ENCODE data around the gene SUGT1. TPM values are rescaled to one million over a fixed set of nuclear protein-coding genes. Genes with fewer than 3 reads are reported as not detected.

SUGT1 gene
- total RNA-seq, 2 donors from 2014 or later, result 30.8 to 36.0 TPM

DNA sequence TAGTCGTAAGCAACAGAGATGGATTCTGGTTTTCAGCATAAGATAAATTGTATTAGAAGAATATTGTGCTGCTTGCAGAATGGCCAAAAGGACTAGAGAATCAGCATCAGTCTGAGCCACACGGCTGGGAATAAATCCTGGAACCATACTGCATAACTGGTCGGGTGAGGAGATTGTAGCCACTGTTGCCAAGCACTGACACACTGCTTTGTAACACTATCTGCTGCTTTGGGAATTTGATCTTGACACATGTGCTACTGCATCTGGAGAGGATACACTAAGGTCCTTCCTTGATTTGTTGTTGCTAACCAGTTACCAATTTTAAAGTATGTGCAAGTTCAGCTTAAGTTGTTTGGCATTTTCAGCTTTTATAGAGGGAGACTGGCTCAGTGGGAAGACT lies 8.5 kb upstream of the SUGT1 start:
- H3K27ac ChIP-seq, result no peak overlapping the region
- no peaks in the 10 kb centered on the region for H3K27me3 ChIP-seq (replicated peaks; ENCODE audit: insufficient read depth)
- H3K4me1 ChIP-seq (ENCODE audit: control insufficient read depth in 1 of 2, low read depth in 2 of 2), result no peaks in the 10 kb centered on the region
- H3K9me3 ChIP-seq, result no peaks in the 10 kb centered on the region
- H3K36me3 ChIP-seq, result peaks cover 4% of the 10 kb centered on the region
- no peak for ATAC-seq (ENCODE audit: insufficient number of reproducible peaks, low FRiP score, low read depth)
- no peak overlapping the region for H3K4me3 ChIP-seq
- DNase-seq (ENCODE audit: low spot score), result no peak
- TF ChIP-seq, protein P1, sequence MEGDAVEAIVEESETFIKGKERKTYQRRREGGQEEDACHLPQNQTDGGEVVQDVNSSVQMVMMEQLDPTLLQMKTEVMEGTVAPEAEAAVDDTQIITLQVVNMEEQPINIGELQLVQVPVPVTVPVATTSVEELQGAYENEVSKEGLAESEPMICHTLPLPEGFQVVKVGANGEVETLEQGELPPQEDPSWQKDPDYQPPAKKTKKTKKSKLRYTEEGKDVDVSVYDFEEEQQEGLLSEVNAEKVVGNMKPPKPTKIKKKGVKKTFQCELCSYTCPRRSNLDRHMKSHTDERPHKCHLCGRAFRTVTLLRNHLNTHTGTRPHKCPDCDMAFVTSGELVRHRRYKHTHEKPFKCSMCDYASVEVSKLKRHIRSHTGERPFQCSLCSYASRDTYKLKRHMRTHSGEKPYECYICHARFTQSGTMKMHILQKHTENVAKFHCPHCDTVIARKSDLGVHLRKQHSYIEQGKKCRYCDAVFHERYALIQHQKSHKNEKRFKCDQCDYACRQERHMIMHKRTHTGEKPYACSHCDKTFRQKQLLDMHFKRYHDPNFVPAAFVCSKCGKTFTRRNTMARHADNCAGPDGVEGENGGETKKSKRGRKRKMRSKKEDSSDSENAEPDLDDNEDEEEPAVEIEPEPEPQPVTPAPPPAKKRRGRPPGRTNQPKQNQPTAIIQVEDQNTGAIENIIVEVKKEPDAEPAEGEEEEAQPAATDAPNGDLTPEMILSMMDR (IDR thresholded peaks at IDR 0.05), result no peak

DNA sequence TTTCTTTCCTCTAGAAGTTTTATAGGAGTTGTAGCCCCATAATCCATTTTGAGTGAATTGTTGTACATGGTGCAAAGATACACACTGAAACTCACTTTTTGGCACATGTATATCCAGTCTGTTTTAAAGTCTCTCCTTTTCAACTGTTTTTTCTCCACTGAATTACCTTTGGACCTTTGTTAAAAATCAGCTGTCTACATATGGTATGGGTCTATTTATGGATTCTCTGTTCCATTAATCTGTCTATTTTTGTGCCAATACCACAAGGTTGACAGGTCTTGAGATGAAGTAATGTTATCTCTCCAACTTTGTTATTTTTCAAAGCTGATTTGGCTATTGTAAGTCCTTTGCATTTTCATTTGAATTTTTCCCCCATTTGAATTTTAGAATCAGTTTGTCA lies 5.7 kb upstream of the SUGT1 start:
- peaks cover 10 to 13% of the 10 kb centered on the region in 2 donors for H3K4me1 ChIP-seq (ENCODE audit: control insufficient read depth in 1 of 2, low read depth in 2 of 2)
- peaks cover 4% of the 10 kb centered on the region for H3K36me3 ChIP-seq
- no peaks in the 10 kb centered on the region for H3K27me3 ChIP-seq (replicated peaks; ENCODE audit: insufficient read depth)
- H3K4me3 ChIP-seq, result no peak overlapping the region
- DNase-seq (ENCODE audit: low spot score), result no peak
- no peaks in the 10 kb centered on the region for H3K9me3 ChIP-seq
- no peak overlapping the region for H3K27ac ChIP-seq
- no peak for ATAC-seq (ENCODE audit: insufficient number of reproducible peaks, low FRiP score, low read depth)
- TF ChIP-seq, protein P1 (IDR thresholded peaks at IDR 0.05), result no peak

GRCh38 chr13:52650731-52651130 lies 1.9 kb upstream of the SUGT1 start:
- ATAC-seq (ENCODE audit: insufficient number of reproducible peaks, low FRiP score, low read depth) (no peak), DNase-seq (ENCODE audit: low spot score) (no peak)
- TF ChIP-seq, protein P1 (IDR thresholded peaks at IDR 0.05), result no peak
- peaks cover 23 to 35% of the 10 kb centered on the region in 2 donors for H3K4me1 ChIP-seq (ENCODE audit: control insufficient read depth in 1 of 2, low read depth in 2 of 2)
- H3K27me3 ChIP-seq (replicated peaks; ENCODE audit: insufficient read depth), result no peaks in the 10 kb centered on the region
- no peak overlapping the region for H3K27ac ChIP-seq
- H3K9me3 ChIP-seq, result no peaks in the 10 kb centered on the region
- H3K4me3 ChIP-seq, result peak overlapping the region; percentile 76
- no peaks in the 10 kb centered on the region for H3K36me3 ChIP-seq

GRCh38 chr13:52651897-52652195 lies 790 bp upstream of the SUGT1 start:
- Histone ChIP-seq H3K36me3 (no peaks in the 10 kb centered on the region), H3K9me3 (no peaks in the 10 kb centered on the region), H3K4me1 (ENCODE audit: control insufficient read depth in 1 of 2, low read depth in 2 of 2) (peaks cover 27 to 47% of the 10 kb centered on the region in 2 donors), H3K4me3 (peak overlapping the region; percentile 76), H3K27ac (peak overlapping the region; percentile 85 to 93), H3K27me3 (replicated peaks; ENCODE audit: insufficient read depth) (no peaks in the 10 kb centered on the region)
- ATAC-seq (ENCODE audit: insufficient number of reproducible peaks, low FRiP score, low read depth) (peak; percentile 9), DNase-seq (ENCODE audit: low spot score) (no peak)
- TF ChIP-seq, protein P1 (IDR thresholded peaks at IDR 0.05), result no peak

- peak; percentile 5 for ATAC-seq (ENCODE audit: insufficient number of reproducible peaks, low FRiP score, low read depth)
These were observed 306 bp downstream of the SUGT1 start for GRCh38 chr13:52652980-52653303.

More at GRCh38 chr13:52652980-52653303, 306 bp downstream of the SUGT1 start:
- Histone ChIP-seq H3K4me1 (ENCODE audit: control insufficient read depth in 1 of 2, low read depth in 2 of 2) (peaks cover 32 to 48% of the 10 kb centered on the region in 2 donors), H3K27me3 (replicated peaks; ENCODE audit: insufficient read depth) (no peaks in the 10 kb centered on the region), H3K27ac (peak overlapping the region; percentile 85 to 93), H3K36me3 (no peaks in the 10 kb centered on the region), H3K9me3 (no peaks in the 10 kb centered on the region), H3K4me3 (peak overlapping the region; percentile 76)
- peak; percentile 4 for DNase-seq (ENCODE audit: low spot score)
- TF ChIP-seq, protein P1 (IDR thresholded peaks at IDR 0.05), result no peak
